LNCAP (cell line): ENCODE data around the gene ZBTB20.

Experiments
- CTCF ChIP-seq: fragments of 450-650 bp; IDR thresholded peaks from 2 replicates; pipeline ENCODE4 v1.5.1; 2017; ENCODE audit warnings: mild to moderate bottlenecking

ZBTB20 gene

GRCh38 chr3:115134648-115135347, 12.3 kb downstream of the ZBTB20 start:
- TF ChIP-seq CTCF, result no peak

- no peak for TF ChIP-seq CTCF
Observed at GRCh38 chr3:115127208-115127607, 19.9 kb downstream of the ZBTB20 start.

- no peak for TF ChIP-seq CTCF
Observed at GRCh38 chr3:115120597-115120996, 26.5 kb downstream of the ZBTB20 start.

- TF ChIP-seq CTCF, result no peak
Observed at GRCh38 chr3:115113367-115113766, 33.7 kb downstream of the ZBTB20 start.

- TF ChIP-seq CTCF, result no peak
Observed at GRCh38 chr3:115111632-115112031, 35.5 kb downstream of the ZBTB20 start.

GRCh38 chr3:115110830-115111229, 36.3 kb downstream of the ZBTB20 start:
- no peak for TF ChIP-seq CTCF

- TF ChIP-seq CTCF, result no peak
Observed at GRCh38 chr3:115108614-115109013, 38.5 kb downstream of the ZBTB20 start.

GRCh38 chr3:115102046-115102445, 45.0 kb downstream of the ZBTB20 start:
- TF ChIP-seq CTCF, result no peak
